TTC549 (cell line): ENCODE data around the gene SLC2A11.
"Not testable (repeated sequence)": the region's sequence is repeated elsewhere in the genome, so short reads cannot be mapped to it uniquely, and the experiment has no call there.

Experiments used
- FAIRE-seq: peaks from 2 replicates; lab custom pipeline; 2012; peaks lifted over from hg19 to GRCh38; lab: Jason Lieb, UNC

Gene SLC2A11

GRCh38 chr22:23847310-23847920 lies 10.3 kb upstream of the SLC2A11 start:
- no peak for FAIRE-seq

DNA sequence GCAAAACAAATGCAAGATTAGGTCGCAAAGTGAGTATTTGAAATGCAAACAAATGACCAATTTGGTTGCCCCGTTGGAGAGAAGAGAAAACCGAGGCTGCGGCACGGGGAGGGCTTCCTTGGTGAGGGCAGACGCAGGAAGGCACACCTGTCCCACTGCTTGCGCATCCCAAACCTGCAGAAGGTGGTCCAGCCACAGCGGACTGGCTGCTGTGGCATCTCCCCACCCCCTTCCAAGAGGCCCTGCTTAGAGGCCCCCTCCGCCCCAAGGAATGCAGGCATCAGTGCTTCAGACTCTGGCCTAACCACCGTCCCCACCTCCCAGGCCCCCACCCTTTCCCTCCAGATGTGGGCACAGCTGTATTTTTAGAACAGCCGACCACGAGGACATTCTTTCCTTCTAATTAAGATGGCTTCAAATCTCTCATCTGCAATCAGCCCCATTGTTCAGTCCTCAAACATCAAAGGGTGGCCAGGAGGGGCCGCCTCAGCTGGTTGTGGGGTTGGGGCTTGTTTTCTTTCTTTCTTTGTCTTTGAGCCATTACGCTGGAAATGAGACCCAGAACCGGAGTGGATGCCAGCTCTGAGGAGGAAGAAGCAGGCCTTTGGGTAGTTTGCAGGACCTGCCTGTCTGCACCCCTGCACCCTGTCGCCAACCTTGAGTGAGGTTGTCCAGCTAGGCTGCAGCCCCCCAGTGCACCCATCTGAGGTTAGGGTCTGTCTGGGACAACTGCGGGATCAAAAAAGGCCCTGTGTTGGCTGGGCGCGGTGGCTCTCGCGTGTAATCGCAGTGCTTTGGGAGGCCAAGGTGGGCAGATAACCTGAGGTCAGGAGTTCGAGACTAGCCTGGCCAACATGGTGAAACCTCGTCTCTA lies 9.4 kb upstream of the SLC2A11 start:
- FAIRE-seq: no peak

GRCh38 chr22:23849009-23850006 lies 8.4 kb upstream of the SLC2A11 start:
- no peak for FAIRE-seq

DNA sequence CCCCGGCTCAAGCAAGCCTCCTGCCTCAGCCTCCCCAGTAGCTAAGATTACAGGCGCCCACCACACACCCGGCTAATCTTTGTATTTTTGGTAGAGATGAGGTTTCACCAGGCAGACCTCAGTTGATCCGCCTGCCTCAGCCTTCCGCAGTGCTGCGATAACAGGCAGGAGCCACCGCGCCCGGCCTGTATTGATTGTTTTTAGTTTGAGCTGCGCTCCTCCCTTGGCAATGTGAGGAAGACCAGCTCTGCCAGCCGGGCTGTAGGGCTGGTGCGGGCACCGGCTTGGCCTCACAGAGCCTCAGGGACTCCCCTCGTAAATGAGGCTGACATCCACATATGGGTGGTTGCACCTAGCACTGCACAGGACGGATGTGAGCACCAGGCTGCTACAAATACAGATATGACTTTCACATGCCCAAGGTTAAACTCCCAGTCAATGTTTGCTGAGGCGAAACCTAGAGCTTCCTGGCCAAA lies 7.5 kb upstream of the SLC2A11 start:
- no peak for FAIRE-seq

- FAIRE-seq: no peak
Measured at GRCh38 chr22:23856721-23857605, 712 bp upstream of the SLC2A11 start.

DNA sequence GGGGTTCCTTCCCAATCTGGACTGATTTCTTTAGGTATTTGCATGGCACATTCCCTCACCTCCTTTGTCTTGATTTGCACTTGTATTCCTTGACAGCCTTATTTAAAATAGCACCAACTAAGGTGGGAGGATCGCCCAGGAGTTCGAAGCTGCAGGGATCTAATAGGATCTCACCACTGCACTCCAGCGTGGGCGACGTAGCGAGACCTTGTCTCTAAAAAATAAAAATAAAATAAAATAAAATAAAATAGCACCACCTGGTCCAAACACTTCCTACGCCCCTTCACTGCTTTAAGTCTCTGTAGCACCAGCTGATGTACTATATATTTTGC lies 775 bp downstream of the SLC2A11 start:
- FAIRE-seq: no peak

DNA sequence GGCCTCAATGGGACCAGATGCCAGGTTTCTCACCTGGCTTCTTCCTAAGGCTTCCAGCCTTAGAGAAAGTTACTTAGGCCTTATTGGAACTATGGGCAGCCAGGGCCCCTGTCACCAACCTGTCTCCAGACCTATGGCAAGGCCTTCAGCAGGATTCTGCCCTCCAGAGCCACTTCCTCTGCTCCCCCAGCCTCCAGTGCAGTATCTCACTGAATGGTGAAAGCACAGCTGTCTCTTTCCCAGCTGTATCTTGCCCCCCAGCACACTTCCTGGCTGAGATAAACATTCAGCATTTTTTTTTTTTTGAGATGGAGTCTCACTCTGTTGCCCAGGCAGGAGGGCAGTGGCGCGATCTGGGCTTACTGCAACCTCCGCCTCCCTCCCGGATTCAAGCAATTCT lies 1.5 kb downstream of the SLC2A11 start:
- no peak for FAIRE-seq

DNA sequence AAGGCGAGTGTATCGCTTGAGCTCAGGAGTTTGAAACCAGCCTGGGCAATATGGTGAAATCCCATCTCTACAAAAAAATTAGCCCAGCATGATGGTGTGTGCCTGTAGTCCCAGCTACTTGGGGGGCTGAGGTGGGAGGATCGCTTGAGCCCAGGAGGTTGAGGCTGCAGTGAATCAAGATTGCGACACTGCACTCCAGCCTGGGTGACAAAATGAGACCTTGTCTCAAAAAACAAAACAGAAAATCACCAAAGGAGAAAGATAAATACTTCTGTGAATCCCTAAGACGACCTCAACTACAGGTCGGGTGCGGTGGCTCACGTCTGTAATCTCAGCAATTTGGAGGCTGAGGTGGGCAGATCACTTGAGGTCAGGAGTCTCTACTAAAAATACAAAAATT lies 2.5 kb downstream of the SLC2A11 start:
- FAIRE-seq: not testable (repeated sequence)

DNA sequence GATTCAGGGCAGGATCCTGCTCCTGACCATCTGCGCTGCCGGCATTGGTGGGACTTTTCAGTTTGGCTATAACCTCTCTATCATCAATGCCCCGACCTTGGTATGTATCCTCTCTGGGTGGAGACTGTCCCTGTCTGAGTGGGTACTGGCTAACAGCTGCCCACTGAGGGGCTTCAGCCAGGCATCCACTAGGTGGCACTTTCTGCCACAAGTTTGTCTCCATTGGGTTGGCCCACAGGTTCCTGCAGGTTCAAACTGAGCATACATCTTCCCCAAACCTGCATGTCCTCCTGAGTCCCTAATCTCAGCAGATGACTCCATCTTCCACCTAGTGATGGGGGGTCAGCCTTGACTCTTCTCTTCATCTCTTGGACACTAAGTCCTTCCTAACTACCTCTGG lies 4.4 kb downstream of the SLC2A11 start:
- no peak for FAIRE-seq

DNA sequence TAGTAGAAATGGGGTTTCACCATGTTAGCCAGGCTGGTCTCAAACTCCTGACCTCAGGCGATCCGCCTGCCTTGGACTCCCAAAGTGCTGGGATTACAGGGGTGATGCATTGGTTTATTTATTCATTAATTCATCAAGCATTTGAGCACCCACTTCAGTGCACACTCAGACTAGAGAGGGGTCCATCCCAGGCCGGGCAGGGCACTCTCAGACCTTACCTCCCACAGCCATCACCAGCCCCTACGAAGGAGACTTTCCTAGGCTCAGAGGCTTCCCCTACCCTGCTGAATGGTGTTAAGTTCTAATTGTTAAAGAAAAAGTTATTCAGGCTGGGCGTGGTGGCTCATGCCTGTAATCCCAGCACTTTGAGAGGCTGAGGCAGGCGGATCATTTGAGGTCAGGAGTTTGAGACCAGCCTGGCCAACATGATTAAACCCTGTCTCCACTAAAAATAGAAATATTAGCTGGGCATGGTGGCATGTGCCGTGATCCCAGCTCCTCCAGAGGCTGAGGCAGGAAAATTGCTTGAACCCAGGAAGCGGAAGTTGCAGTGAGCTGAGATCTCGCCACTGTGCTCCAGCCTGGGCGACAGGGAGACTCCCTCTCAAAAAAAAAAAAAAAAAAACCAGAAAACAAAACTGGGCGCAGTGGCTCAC lies 7.0 kb downstream of the SLC2A11 start:
- not testable (repeated sequence) for FAIRE-seq

DNA sequence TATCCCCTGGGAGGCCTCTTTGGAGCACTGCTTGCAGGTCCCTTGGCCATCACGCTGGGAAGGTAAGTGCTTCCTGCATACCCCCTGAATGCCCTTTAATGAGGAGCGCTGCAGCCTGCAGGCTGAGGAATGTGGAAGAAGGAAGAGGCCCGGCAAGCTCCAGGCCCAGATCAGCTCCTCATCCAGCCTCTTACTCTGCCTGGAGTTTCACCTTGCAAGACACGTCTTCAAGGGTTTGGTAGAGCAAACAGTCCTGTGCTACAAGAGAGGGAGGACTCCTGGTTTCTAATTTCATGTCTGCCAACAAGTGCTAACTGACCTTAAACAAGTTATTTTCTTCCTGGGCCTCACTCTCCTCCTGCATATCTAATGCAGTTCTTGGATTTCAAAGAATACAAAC lies 10.9 kb downstream of the SLC2A11 start:
- FAIRE-seq: no peak

GRCh38 chr22:23874871-23875270 lies 17.2 kb downstream of the SLC2A11 start:
- FAIRE-seq: no peak

DNA sequence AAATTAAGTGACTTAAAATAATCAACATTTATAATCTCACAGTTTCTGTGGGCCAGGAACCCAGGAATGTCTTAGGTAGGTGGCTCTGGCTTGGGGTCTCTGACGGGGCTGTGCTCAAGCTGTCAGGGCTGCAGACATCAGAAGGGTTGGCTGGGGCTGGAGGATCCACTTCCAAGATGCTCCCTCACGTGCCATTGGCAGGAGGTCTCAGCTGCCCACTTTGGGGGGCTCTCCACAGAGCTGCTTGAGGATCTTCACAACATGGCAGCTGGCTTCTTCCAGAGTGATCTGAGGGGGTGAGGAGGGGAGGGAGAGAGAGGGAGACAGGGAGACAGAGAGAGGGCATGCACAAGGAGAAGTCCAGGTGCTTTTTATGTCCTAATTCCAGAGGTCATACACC lies 18.1 kb downstream of the SLC2A11 start:
- FAIRE-seq: no peak

DNA sequence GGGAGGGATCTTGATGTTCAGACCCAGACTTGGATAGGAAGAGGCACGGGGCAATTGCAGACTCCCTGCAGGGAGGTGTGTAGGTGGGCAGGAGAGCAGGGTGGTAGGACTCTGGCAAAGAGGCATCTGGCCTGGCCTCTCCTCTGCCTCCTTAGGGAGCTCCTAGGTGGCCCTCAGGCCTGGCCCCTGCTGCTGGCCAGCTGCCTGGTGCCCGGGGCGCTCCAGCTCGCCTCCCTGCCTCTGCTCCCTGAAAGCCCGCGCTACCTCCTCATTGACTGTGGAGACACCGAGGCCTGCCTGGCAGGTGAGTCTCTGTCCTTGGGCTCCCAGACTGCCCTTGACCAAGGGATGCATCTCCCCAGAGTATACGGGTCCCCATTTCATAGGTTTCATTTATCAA lies 19.9 kb downstream of the SLC2A11 start:
- no peak for FAIRE-seq

- no peak for FAIRE-seq
Measured at GRCh38 chr22:23878219-23878618, 20.5 kb downstream of the SLC2A11 start.

DNA sequence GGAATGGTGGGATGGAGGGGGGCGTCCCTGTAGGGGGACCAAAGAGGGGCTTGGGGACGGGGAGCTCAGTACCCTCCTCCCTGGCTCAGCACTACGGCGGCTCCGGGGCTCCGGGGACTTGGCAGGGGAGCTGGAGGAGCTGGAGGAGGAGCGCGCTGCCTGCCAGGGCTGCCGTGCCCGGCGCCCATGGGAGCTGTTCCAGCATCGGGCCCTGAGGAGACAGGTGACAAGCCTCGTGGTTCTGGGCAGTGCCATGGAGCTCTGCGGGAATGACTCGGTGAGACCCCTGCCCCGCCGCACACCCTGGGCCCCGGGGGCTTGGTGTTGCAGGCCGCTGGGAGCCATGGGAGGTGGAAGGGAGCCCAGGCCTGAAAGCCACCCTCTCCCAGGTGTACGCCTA lies 24.7 kb downstream of the SLC2A11 start:
- FAIRE-seq: no peak

DNA sequence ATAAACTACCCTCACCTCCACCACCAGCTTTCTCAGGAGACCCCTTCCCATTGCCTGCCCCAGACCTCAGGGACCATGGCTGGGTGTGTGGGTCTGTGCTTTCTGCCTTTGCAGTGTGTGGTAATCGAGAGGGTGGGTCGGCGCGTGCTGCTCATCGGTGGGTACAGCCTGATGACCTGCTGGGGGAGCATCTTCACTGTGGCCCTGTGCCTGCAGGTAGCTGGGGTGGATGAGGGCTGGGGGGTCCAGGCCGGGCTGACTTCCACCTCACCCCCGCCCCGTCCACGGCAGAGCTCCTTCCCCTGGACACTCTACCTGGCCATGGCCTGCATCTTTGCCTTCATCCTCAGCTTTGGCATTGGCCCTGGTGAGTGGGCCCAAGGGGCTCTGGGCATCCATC lies 26.0 kb downstream of the SLC2A11 start:
- no peak for FAIRE-seq

DNA sequence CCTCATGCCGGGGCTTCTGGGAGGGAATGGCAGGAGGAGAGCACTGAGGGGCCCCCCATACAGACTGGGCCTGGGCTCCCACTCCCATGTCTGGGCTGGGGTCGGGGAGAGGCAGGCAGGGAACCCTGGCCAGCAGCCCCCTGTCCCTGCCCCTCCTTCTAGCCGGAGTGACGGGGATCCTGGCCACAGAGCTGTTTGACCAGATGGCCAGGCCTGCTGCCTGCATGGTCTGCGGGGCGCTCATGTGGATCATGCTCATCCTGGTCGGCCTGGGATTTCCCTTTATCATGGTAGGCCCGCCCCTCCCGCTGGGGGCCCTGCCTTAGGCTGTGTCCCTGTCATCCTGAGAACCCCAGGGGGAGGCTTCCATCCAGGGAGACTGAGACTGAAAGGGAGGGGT lies 26.5 kb downstream of the SLC2A11 start:
- FAIRE-seq: no peak

DNA sequence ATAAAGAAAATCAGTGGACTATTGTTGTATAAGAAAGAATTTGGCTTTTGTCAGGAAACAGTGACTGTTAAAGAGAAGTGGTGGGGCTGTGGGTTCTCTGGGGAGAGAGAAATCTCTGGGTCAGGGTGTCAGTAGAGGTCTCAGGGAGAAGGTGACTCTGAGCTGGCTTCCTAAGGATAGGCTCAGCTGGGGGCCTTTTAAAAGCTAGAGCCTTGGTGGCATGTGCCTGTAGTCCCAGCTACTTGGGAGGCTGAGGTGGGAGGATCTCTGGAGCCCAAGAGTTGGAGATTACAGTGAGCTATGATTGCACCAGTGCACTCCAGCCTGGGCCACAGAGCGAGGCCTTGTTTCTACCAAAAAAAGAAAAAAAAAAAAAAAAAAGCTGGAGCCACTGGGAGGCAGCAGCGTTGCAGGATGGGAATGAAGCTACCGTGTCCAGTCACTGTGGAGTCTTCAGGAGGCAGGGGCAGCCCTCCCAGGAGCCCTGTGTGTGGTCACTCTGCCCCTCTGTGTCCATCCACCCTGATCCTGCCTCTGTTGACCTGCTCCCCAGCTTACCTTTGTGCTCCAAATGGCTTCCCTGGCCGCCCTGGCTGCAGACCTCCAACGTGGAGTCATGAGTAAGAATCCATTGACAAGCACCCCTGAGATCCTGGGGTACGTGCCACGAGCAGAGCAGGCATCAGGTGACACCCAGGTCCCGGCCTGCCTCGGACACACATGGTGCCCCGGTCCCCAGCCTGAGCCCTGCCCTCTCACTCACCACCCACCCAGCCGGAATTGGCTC lies 31.1 kb downstream of the SLC2A11 start:
- FAIRE-seq: no peak

DNA sequence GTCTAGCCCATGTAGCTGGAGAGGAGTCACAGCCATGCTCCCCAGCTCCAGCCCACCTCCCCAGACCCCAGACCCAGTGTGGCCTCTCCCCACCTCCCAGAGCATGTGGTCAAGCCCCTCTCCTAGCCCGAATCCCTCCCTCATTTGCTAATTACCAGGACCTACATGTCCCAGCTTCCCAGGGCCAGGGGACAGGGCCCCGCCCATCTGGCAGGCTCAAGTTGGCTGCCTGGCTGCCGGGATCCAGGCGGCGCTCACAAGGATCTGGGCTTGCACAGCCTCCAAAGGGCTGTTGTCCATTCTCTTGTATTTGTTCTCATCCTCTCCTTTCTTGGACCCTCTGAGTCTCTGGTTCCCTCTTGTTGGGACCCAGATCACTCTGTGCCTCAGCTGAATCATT lies 31.9 kb downstream of the SLC2A11 start:
- no peak for FAIRE-seq
